GM13976 (cell line): ENCODE measurements around the gene CPE.

Experiments
- DNase-seq: peaks from one replicate; pipeline ENCODE4 v3.0.0; 2012; ENCODE audit warnings: low spot score
- CTCF ChIP-seq: IDR thresholded peaks from 2 replicates; pipeline ENCODE4 v1.5.1; 2012; ENCODE audit warnings: borderline replicate concordance, mild to moderate bottlenecking; ENCODE audit not compliant: insufficient read depth; ENCODE audit errors: extremely low read depth, missing control alignments, control extremely low read depth
- in situ Hi-C: fragments of 300-500 bp; cut with MboI; formaldehyde crosslinking; loops from one replicate; pipeline ENCODE4 v1.12.0; 2022; ENCODE audit warnings: low sequenced_read_pairs, mixed read lengths, inconsistent platforms; ENCODE audit not compliant: unreplicated experiment

CPE gene

GRCh38 chr4:165522050-165522449 lies 143.2 kb downstream of the CPE start:
- in situ Hi-C loops: no loop called here
- no peak for DNase-seq
- no peak for TF ChIP-seq CTCF

DNA sequence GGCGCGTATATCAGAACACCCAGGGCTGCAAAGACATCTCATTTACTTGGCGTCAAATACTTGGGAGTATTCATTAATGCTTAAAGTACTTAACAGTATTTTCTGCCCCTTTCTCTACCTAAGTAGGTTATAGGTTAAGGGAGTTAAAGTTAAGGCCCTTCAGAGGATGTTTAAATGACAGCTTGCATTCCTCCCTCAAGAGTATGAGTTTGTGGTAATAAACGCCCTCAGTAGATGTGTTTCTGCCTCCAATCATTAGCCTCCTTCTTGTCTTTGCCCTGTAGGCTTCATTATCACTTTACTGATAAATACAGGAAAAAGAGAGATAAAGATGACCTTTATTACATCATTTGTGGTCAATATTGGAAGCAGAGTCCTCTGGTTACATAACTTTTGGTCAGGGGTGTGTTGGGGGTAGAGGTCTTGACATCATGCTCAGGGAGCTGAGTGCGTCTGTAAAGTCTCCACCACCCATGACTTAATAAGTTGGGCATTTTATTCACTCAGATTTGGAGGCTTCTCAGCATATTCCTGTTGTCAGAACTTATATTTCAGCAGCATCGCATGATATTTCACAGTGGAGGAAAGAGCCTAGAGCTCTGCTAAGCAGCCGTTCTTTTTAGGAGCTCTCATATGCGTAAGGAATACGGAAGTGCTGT lies 145.9 kb downstream of the CPE start:
- DNase-seq: no peak
- no peak for TF ChIP-seq CTCF
- in situ Hi-C loops: loop anchor here (25.0 kb wide), 1 partner anchor 563 kb away; no protein-coding TSS in a partner anchor

DNA sequence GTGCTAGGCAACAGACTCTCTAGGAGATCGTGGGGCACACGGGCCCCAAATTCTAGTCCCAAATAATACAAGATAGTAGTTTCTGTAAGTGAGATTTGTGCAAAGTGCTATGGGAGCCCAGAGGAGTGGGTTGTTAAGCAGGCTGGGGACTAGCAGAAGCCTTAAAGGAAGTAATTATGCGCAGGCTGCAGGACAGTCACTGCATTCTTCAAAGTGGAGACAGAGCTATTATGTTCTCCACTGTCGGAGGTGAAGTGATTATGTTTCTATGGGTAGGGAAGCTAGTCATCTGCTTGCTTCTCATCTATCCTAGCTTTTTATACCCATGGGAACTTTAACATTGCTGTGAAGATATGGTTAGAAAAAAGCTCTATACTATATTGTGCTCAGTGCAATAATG lies 154.2 kb downstream of the CPE start:
- in situ Hi-C loops: loop anchor here (25.0 kb wide), 1 partner anchor 554 kb away; no protein-coding TSS in a partner anchor
- no peak for TF ChIP-seq CTCF
- DNase-seq: no peak

DNA sequence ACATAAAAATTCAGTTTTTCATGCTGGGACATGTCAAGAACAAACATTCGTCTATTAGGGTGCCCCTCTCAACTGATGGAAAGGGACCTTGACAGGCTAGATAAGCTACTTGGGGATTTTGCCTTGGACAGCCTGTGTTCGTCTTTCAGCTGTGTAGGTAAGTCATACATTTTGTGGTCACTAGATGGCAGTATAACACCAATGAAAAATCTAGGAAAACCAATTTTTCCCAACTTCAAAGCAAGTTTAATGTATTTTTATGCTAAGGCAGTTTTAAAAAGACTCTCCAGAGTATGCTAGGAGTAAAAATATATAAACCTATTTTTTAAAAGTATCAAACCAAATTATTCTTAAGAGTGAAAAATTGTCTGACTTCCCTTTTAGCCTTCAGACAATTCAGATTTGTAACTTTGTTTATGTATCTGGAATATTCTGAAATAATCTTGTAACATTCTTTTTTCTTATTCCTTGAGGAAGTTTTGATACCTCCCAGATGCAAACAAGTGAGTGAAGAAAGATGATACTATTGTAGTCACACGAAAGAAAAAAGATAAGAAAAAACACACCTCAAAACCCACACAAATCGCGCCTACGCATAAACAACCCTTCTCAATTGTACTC lies 158.3 kb downstream of the CPE start:
- peak; percentile 41 for DNase-seq
- peak; percentile 31 for TF ChIP-seq CTCF
- in situ Hi-C loops: loop anchor here (25.0 kb wide), 1 partner anchor 550 kb away; no protein-coding TSS in a partner anchor

GRCh38 chr4:165539801-165540200 lies 161.0 kb downstream of the CPE start:
- no peak for DNase-seq
- no peak for TF ChIP-seq CTCF
- in situ Hi-C loops: loop anchor here (25.0 kb wide), 1 partner anchor 548 kb away; no protein-coding TSS in a partner anchor

DNA sequence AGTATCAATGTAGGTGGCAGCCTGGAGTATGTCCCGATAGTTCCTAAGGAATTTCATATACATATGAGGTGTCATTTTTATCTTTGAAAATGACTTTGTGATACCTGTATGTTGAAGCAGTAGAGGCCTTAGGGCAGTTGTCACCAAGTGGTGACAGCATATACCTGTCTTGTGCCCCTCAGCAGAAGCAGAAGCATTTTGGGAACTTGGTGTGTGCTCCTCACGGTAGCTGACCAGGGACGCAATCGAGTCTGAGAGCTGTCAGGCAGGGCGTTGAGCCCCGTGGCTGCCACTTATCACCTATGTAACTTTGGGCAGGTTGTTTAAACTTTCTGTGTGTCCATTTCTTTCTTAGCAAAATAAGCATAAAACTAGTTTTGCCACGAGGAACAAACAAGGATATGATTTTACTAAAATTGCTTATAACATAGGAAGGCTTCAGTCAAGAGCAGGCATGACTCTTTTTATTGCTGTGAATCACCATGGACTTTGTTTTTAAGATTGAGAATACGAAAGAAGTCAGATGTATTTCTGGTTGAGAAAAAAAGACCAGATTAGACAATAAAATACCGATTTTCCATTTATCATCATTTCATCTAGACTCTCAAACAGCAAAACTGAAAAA lies 161.5 kb downstream of the CPE start:
- TF ChIP-seq CTCF: no peak
- in situ Hi-C loops: loop anchor here (25.0 kb wide), 1 partner anchor 547 kb away; no protein-coding TSS in a partner anchor
- no peak for DNase-seq
